ENCODE measurements around the gene ETV3L. TPM values are rescaled to one million over a fixed set of nuclear protein-coding genes. Genes with fewer than 3 reads are reported as not detected.
"Not testable (repeated sequence)": the region's sequence is repeated elsewhere in the genome, so short reads cannot be mapped to it uniquely, and the experiment has no call there.

ETV3L gene
- total RNA-seq, 1 experiment from 2014 or later: not detected

GRCh38 chr1:157105298-157105987, 5.8 kb upstream of the ETV3L start:
- no peak for DNase-seq (ENCODE audit: low spot score)

- peak; percentile 20 for DNase-seq (ENCODE audit: low spot score)
These were observed 5.1 kb upstream of the ETV3L start for GRCh38 chr1:157104598-157105293.

- DNase-seq (ENCODE audit: low spot score): no peak
These were observed 3.7 kb upstream of the ETV3L start for GRCh38 chr1:157103268-157103667.

GRCh38 chr1:157101149-157101548, 1.5 kb upstream of the ETV3L start:
- DNase-seq (ENCODE audit: low spot score): no peak

GRCh38 chr1:157098987-157099632, 498 bp downstream of the ETV3L start:
- DNase-seq (ENCODE audit: low spot score): not testable (repeated sequence)

- no peak for DNase-seq (ENCODE audit: low spot score)
These were observed 1.1 kb downstream of the ETV3L start for GRCh38 chr1:157098519-157098918.

GRCh38 chr1:157097692-157098091, 1.9 kb downstream of the ETV3L start:
- no peak for DNase-seq (ENCODE audit: low spot score)

- no peak for DNase-seq (ENCODE audit: low spot score)
These were observed 2.7 kb downstream of the ETV3L start for GRCh38 chr1:157096881-157097280.

- no peak for DNase-seq (ENCODE audit: low spot score)
These were observed 4.1 kb downstream of the ETV3L start for GRCh38 chr1:157095551-157095950.

- no peak for DNase-seq (ENCODE audit: low spot score)
These were observed 4.5 kb downstream of the ETV3L start for GRCh38 chr1:157095091-157095490.

GRCh38 chr1:157092831-157093230, 6.8 kb downstream of the ETV3L start:
- DNase-seq (ENCODE audit: low spot score): no peak

- no peak for DNase-seq (ENCODE audit: low spot score)
These were observed 7.8 kb downstream of the ETV3L start for GRCh38 chr1:157091668-157092273.

- no peak for DNase-seq (ENCODE audit: low spot score)
These were observed 8.4 kb downstream of the ETV3L start for GRCh38 chr1:157091186-157091585.

GRCh38 chr1:157090771-157091170, 8.8 kb downstream of the ETV3L start:
- no peak for DNase-seq (ENCODE audit: low spot score)

- peak; percentile 65 for DNase-seq (ENCODE audit: low spot score)
These were observed 9.4 kb downstream of the ETV3L start for GRCh38 chr1:157090196-157090647.

GRCh38 chr1:157089789-157090188, 9.8 kb downstream of the ETV3L start:
- DNase-seq (ENCODE audit: low spot score): no peak

- no peak for DNase-seq (ENCODE audit: low spot score)
These were observed 11.0 kb downstream of the ETV3L start for GRCh38 chr1:157088607-157089006.

- no peak for DNase-seq (ENCODE audit: low spot score)
These were observed 12.6 kb downstream of the ETV3L start for GRCh38 chr1:157087030-157087429.

- no peak for DNase-seq (ENCODE audit: low spot score)
These were observed 13.3 kb downstream of the ETV3L start for GRCh38 chr1:157086299-157086698.

- DNase-seq (ENCODE audit: low spot score): no peak
These were observed 14.2 kb downstream of the ETV3L start for GRCh38 chr1:157085421-157085820.

- DNase-seq (ENCODE audit: low spot score): no peak
These were observed 14.9 kb downstream of the ETV3L start for GRCh38 chr1:157084720-157085119.

- no peak for DNase-seq (ENCODE audit: low spot score)
These were observed 17.9 kb downstream of the ETV3L start for GRCh38 chr1:157081707-157082106.
